ENCODE data around the gene VSIG10.

VSIG10 gene

DNA sequence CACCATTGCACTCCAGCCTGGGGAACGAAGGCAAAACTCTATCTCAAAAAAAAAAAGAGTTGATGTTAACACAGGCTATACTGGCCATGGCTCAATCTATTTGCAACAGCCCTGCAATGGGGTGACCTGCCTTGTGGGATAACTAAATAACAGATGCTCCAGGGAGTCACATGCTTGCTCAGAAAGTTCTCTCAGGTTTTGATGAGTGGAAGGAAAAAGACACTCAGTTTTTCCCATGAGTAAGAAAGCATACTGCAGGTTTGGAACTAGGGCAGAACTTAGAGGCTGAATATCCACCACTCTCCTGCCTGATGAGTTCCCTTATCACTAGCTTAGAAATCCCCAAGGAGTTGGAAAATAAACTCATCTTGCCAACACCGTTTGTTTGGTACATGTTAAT lies 59.7 kb downstream of the VSIG10 start:
- H3K27ac ChIP-seq (ENCODE audit: low read length): no peak overlapping the region
- H3K27me3 ChIP-seq (ENCODE audit: low read depth, low read length): no peaks in the 10 kb centered on the region
- H2AFZ ChIP-seq (ENCODE audit: low read depth, low read length): no peak overlapping the region
- TF ChIP-seq, protein P1, sequence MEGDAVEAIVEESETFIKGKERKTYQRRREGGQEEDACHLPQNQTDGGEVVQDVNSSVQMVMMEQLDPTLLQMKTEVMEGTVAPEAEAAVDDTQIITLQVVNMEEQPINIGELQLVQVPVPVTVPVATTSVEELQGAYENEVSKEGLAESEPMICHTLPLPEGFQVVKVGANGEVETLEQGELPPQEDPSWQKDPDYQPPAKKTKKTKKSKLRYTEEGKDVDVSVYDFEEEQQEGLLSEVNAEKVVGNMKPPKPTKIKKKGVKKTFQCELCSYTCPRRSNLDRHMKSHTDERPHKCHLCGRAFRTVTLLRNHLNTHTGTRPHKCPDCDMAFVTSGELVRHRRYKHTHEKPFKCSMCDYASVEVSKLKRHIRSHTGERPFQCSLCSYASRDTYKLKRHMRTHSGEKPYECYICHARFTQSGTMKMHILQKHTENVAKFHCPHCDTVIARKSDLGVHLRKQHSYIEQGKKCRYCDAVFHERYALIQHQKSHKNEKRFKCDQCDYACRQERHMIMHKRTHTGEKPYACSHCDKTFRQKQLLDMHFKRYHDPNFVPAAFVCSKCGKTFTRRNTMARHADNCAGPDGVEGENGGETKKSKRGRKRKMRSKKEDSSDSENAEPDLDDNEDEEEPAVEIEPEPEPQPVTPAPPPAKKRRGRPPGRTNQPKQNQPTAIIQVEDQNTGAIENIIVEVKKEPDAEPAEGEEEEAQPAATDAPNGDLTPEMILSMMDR (IDR thresholded peaks at IDR 0.05; ENCODE audit: low read depth, low read length): no peak
- TF ChIP-seq EZH2phosphoT487 (IDR thresholded peaks at IDR 0.05; ENCODE audit: low read depth): no peak
- H3K4me1 ChIP-seq (ENCODE audit: low read length): no peaks in the 10 kb centered on the region
- peaks cover 21% of the 10 kb centered on the region for H3K36me3 ChIP-seq (replicated peaks; ENCODE audit: low read depth, low read length)
- no peak overlapping the region for H3K9ac ChIP-seq (ENCODE audit: low read length)
- no peak overlapping the region for H3K4me2 ChIP-seq (ENCODE audit: low read length)
- no peak overlapping the region for H3K4me3 ChIP-seq (ENCODE audit: low read length)
- no peaks in the 10 kb centered on the region for H3K9me3 ChIP-seq (ENCODE audit: insufficient read depth, low read length)
- no peaks in the 10 kb centered on the region for H4K20me1 ChIP-seq (ENCODE audit: insufficient read depth, low read length)
- no peaks in the 10 kb centered on the region for H3K79me2 ChIP-seq (ENCODE audit: low read length)

DNA sequence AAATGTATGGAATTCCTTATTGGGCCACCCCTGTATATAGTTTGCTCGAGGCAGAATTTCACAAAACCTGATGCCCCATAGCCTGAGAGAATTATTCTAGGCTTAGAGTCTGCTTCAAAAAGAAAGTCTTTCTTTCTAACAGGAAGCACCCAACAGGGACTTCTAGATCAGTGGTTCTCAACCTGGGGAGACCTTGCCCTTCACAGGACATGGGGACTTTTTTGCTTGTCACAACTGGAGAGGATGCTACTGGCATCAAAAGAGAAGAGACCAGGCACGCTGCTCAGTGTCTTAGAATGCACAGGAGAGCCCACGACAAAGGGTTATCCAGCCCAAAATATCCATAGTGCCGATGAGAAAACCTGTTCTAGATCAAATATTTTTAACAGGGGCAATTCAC lies 61.7 kb downstream of the VSIG10 start:
- H3K9ac ChIP-seq (ENCODE audit: low read length): no peak overlapping the region
- H3K4me2 ChIP-seq (ENCODE audit: low read length): no peak overlapping the region
- no peaks in the 10 kb centered on the region for H3K79me2 ChIP-seq (ENCODE audit: low read length)
- H3K27ac ChIP-seq (ENCODE audit: low read length): no peak overlapping the region
- no peak overlapping the region for H2AFZ ChIP-seq (ENCODE audit: low read depth, low read length)
- no peaks in the 10 kb centered on the region for H3K27me3 ChIP-seq (ENCODE audit: low read depth, low read length)
- no peaks in the 10 kb centered on the region for H3K4me1 ChIP-seq (ENCODE audit: low read length)
- H4K20me1 ChIP-seq (ENCODE audit: insufficient read depth, low read length): no peaks in the 10 kb centered on the region
- peaks cover 29% of the 10 kb centered on the region for H3K36me3 ChIP-seq (replicated peaks; ENCODE audit: low read depth, low read length)
- no peaks in the 10 kb centered on the region for H3K9me3 ChIP-seq (ENCODE audit: insufficient read depth, low read length)
- H3K4me3 ChIP-seq (ENCODE audit: low read length): no peak overlapping the region
- TF ChIP-seq, protein P1 (IDR thresholded peaks at IDR 0.05; ENCODE audit: low read depth, low read length): no peak
- TF ChIP-seq EZH2phosphoT487 (IDR thresholded peaks at IDR 0.05; ENCODE audit: low read depth): no peak

DNA sequence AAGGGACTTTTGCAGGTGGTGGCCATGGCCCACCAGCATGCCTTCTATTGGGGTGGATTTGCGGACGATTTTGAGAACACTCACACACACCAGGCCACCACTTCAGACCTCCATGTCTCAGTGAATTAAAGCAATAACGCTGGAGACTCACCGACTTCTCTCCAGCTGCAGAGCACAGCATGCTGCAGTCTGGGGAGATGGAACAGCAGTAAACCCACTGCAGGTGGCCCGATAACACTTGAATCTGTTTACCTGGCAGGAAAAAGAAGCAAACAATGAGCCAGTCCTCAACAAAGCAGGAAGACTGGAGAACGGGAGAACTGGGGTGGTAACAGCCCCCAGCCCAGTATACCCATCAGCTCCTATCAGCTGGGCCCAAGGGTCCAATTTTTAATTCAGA lies 65.7 kb downstream of the VSIG10 start:
- Histone ChIP-seq H3K79me2 (ENCODE audit: low read length) (no peaks in the 10 kb centered on the region), H3K36me3 (replicated peaks; ENCODE audit: low read depth, low read length) (peaks cover 57% of the 10 kb centered on the region), H3K4me3 (ENCODE audit: low read length) (no peak overlapping the region), H2AFZ (ENCODE audit: low read depth, low read length) (no peak overlapping the region), H3K27me3 (ENCODE audit: low read depth, low read length) (no peaks in the 10 kb centered on the region), H3K4me1 (ENCODE audit: low read length) (peaks cover 23% of the 10 kb centered on the region), H3K4me2 (ENCODE audit: low read length) (no peak overlapping the region), H3K9ac (ENCODE audit: low read length) (no peak overlapping the region), H3K27ac (ENCODE audit: low read length) (no peak overlapping the region), H3K9me3 (ENCODE audit: insufficient read depth, low read length) (no peaks in the 10 kb centered on the region), H4K20me1 (ENCODE audit: insufficient read depth, low read length) (peaks cover 8% of the 10 kb centered on the region)
- no peak for TF ChIP-seq EZH2phosphoT487 (IDR thresholded peaks at IDR 0.05; ENCODE audit: low read depth)
- TF ChIP-seq, protein P1 (IDR thresholded peaks at IDR 0.05; ENCODE audit: low read depth, low read length): no peak

DNA sequence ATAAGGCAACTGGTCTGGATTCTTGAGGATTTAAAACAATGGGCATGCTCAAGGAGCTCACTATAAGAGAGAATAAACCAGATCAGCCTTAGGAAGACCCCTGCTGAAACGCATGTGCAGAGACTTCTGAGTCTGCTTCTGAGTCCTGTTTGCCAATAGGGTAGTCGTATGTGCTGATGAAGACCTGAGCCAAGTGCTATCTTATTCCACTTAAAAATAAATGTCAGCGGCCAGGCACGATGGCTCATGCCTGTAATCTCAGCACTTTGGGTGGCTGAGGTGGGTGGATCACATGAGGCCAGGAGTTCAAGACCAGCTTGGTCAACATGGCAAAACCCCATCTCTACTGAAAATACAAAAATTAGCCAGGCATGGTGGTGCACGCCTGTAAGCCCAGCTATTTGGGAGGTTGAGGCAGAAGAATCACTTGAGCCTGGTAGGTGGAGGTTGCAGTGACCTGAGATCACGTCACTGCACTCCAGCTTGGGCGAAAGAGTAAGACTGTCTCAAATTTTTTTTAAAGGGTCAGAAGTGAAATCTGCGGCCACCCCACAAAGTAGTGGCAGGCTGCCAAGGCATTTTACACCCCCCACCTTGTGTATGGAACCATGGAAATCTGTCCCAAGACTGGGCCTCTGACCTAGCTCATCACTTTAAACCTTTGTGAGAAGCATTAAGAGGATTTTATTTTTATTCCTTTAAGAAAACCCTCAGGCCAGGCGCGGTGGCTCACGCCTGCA lies 67.0 kb downstream of the VSIG10 start:
- Histone ChIP-seq H3K9me3 (ENCODE audit: insufficient read depth, low read length) (no peaks in the 10 kb centered on the region), H2AFZ (ENCODE audit: low read depth, low read length) (no peak overlapping the region), H3K9ac (ENCODE audit: low read length) (no peak overlapping the region), H3K27ac (ENCODE audit: low read length) (no peak overlapping the region), H3K27me3 (ENCODE audit: low read depth, low read length) (no peaks in the 10 kb centered on the region), H3K4me3 (ENCODE audit: low read length) (no peak overlapping the region), H3K79me2 (ENCODE audit: low read length) (no peaks in the 10 kb centered on the region), H3K4me1 (ENCODE audit: low read length) (peaks cover 23% of the 10 kb centered on the region), H3K36me3 (replicated peaks; ENCODE audit: low read depth, low read length) (peaks cover 57% of the 10 kb centered on the region), H3K4me2 (ENCODE audit: low read length) (no peak overlapping the region), H4K20me1 (ENCODE audit: insufficient read depth, low read length) (peaks cover 8% of the 10 kb centered on the region)
- TF ChIP-seq, protein P1 (IDR thresholded peaks at IDR 0.05; ENCODE audit: low read depth, low read length): no peak
- TF ChIP-seq EZH2phosphoT487 (IDR thresholded peaks at IDR 0.05; ENCODE audit: low read depth): no peak

Measured in OCI-LY3 (cell line).